ENCODE measurements around the gene ZNF140.

Gene ZNF140

GRCh38 chr12:133080368-133081158 is at the start of gene ZNF140:
TSS of gene ZNF140 (plus strand) at chr12:133080923. CDS start at chr12:133081321, 398 bp downstream.
- peak; percentile 99 for DNase-seq

- peak; percentile 99 for DNase-seq
Observed at GRCh38 chr12:133037207-133038005, 43.3 kb upstream of the ZNF140 start, which contains the start of gene ZNF84. TSS of gene ZNF84 (plus strand) at chr12:133037509. CDS start at chr12:133041468, 3,959 bp downstream.

- no peak for DNase-seq
Observed at GRCh38 chr12:133038118-133038709, 42.5 kb upstream of the ZNF140 start.

- no peak for DNase-seq
Observed at GRCh38 chr12:133046698-133047097, 34.0 kb upstream of the ZNF140 start.

- DNase-seq, result no peak
Observed at GRCh38 chr12:133057446-133057845, 23.3 kb upstream of the ZNF140 start.

GRCh38 chr12:133058203-133059113 is 22.3 kb upstream of the ZNF140 start:
- DNase-seq, result no peak

GRCh38 chr12:133061954-133062353 is 18.8 kb upstream of the ZNF140 start:
- DNase-seq, result no peak

- no peak for DNase-seq
Observed at GRCh38 chr12:133063556-133063955, 17.2 kb upstream of the ZNF140 start.

- no peak for DNase-seq
Observed at GRCh38 chr12:133073836-133074235, 6.9 kb upstream of the ZNF140 start.

GRCh38 chr12:133080026-133080367 is 726 bp upstream of the ZNF140 start:
- peak; percentile 100 for DNase-seq

- DNase-seq, result no peak
Observed at GRCh38 chr12:133081159-133081780, 547 bp downstream of the ZNF140 start.

- no peak for DNase-seq
Observed at GRCh38 chr12:133083345-133083744, 2.6 kb downstream of the ZNF140 start.

- no peak for DNase-seq
Observed at GRCh38 chr12:133105620-133106019, 24.9 kb downstream of the ZNF140 start.

GRCh38 chr12:133106253-133106652 is 25.5 kb downstream of the ZNF140 start:
- DNase-seq, result no peak

- DNase-seq, result no peak
Observed at GRCh38 chr12:133107121-133107520, 26.4 kb downstream of the ZNF140 start.

GRCh38 chr12:133108150-133108549 is 27.4 kb downstream of the ZNF140 start:
- no peak for DNase-seq

GRCh38 chr12:133120385-133121191 is 39.9 kb downstream of the ZNF140 start:
- DNase-seq, result no peak

- no peak for DNase-seq
Observed at GRCh38 chr12:133124674-133125073, 44.0 kb downstream of the ZNF140 start.

- no peak for DNase-seq
Observed at GRCh38 chr12:133129368-133130037, 48.8 kb downstream of the ZNF140 start.

GRCh38 chr12:133130038-133130807 is 49.5 kb downstream of the ZNF140 start, which contains the start of the genes ZNF10 and ZNF891:
TSS of gene ZNF10 (plus strand) at chr12:133130627. CDS start at chr12:133144493, 13,866 bp downstream.
TSS of gene ZNF891 (minus strand) at chr12:133130274. CDS start at chr12:133121918, 8,356 bp downstream.
- peak; percentile 99 for DNase-seq

Data from islet precursor cell (in vitro differentiated cells).